Embryonic facial prominence (tissue), 1 donor: ENCODE measurements around the gene SIGLEC1.

Experiments
- DNase-seq: peaks from one replicate; pipeline ENCODE4 v3.0.0-alpha.2; 2016; ENCODE audit errors: extremely low spot score

Gene SIGLEC1

GRCh38 chr20:3744806-3745685, 32.6 kb upstream of the SIGLEC1 start:
- no peak for DNase-seq

GRCh38 chr20:3744037-3744436, 31.6 kb upstream of the SIGLEC1 start:
- DNase-seq: no peak

- no peak for DNase-seq
Measured at GRCh38 chr20:3743251-3743650, 30.9 kb upstream of the SIGLEC1 start.

GRCh38 chr20:3741836-3742458, 29.5 kb upstream of the SIGLEC1 start:
- DNase-seq: no peak

- no peak for DNase-seq
Measured at GRCh38 chr20:3740615-3741301, 28.4 kb upstream of the SIGLEC1 start.

- no peak for DNase-seq
Measured at GRCh38 chr20:3739926-3740451, 27.6 kb upstream of the SIGLEC1 start.

GRCh38 chr20:3739054-3739925, 26.9 kb upstream of the SIGLEC1 start:
- DNase-seq: no peak

GRCh38 chr20:3738111-3739053, 26.0 kb upstream of the SIGLEC1 start:
- no peak for DNase-seq

- no peak for DNase-seq
Measured at GRCh38 chr20:3735768-3736167, 23.4 kb upstream of the SIGLEC1 start.

GRCh38 chr20:3734111-3734843, 21.9 kb upstream of the SIGLEC1 start:
- DNase-seq: no peak

- DNase-seq: no peak
Measured at GRCh38 chr20:3733119-3733995, 21.0 kb upstream of the SIGLEC1 start.

- DNase-seq: no peak
Measured at GRCh38 chr20:3732327-3733118, 20.1 kb upstream of the SIGLEC1 start, which contains the start of gene HSPA12B. HSPA12B (plus strand) TSS chr20:3732685; CDS start chr20:3738675, 5,990 bp downstream.

- no peak for DNase-seq
Measured at GRCh38 chr20:3731944-3732326, 19.5 kb upstream of the SIGLEC1 start.

- no peak for DNase-seq
Measured at GRCh38 chr20:3730803-3731672, 18.6 kb upstream of the SIGLEC1 start.

GRCh38 chr20:3729811-3730540, 17.6 kb upstream of the SIGLEC1 start:
- no peak for DNase-seq

GRCh38 chr20:3729378-3729777, 17.0 kb upstream of the SIGLEC1 start:
- DNase-seq: no peak
